Endodermal cell (in vitro differentiated cells): Measurements from ENCODE around the gene SEMA6D. TPM values are rescaled to one million over a fixed set of nuclear protein-coding genes. Genes with fewer than 3 reads are reported as not detected.

ENCODE experiments used
- DNase-seq: peaks from one replicate; pipeline ENCODE4 v3.0.0-alpha.2; 2017
- H3K27ac ChIP-seq: 2 replicates; pipeline ENCODE4 v1.5.1; 2013; ENCODE audit warnings: mild to moderate bottlenecking, low read depth, low read length, moderate library complexity
- H3K27me3 ChIP-seq: 2 replicates; pipeline ENCODE4 v1.6.1; 2013; ENCODE audit warnings: mild to moderate bottlenecking, low read length, moderate library complexity; ENCODE audit not compliant: insufficient read depth, control insufficient read depth, poor library complexity, severe bottlenecking
- H3K36me3 ChIP-seq: 2 replicates; pipeline ENCODE4 v1.7.0; 2013; ENCODE audit warnings: mild to moderate bottlenecking, low read length, moderate library complexity; ENCODE audit not compliant: control insufficient read depth, insufficient read depth
- H3K4me1 ChIP-seq: one replicate; pipeline ENCODE4 v1.7.0; 2013; ENCODE audit warnings: low read length; ENCODE audit not compliant: control insufficient read depth, insufficient read depth
- H3K4me3 ChIP-seq: 2 replicates; pipeline ENCODE4 v1.5.1; 2013; ENCODE audit warnings: mild to moderate bottlenecking, low read length, moderate library complexity
- H3K9ac ChIP-seq: 2 replicates; pipeline ENCODE4 v1.6.1; 2013; ENCODE audit warnings: mild to moderate bottlenecking, low read length, moderate library complexity; ENCODE audit not compliant: poor library complexity, severe bottlenecking; ENCODE audit errors: extremely low read depth
- H3K9me3 ChIP-seq: 2 replicates; pipeline ENCODE4 v1.6.1; 2013; ENCODE audit warnings: mild to moderate bottlenecking, low read length, moderate library complexity; ENCODE audit not compliant: control insufficient read depth
- H3K27ac Mint-ChIP-seq: 2 replicates; pipeline ENCODE4 v1.8.0; 2020; ENCODE audit warnings: mixed read lengths
- H3K27me3 Mint-ChIP-seq: 2 replicates; pipeline ENCODE4 v1.8.0; 2021; ENCODE audit warnings: mild to moderate bottlenecking, mixed read lengths; ENCODE audit not compliant: insufficient read depth
- H3K36me3 Mint-ChIP-seq: 2 replicates; pipeline ENCODE4 v1.8.0; 2020; ENCODE audit warnings: low read depth, mixed read lengths
- H3K4me1 Mint-ChIP-seq: 2 replicates; pipeline ENCODE4 v1.8.0; 2020; ENCODE audit warnings: mixed read lengths
- H3K4me3 Mint-ChIP-seq: 2 replicates; pipeline ENCODE4 v1.8.0; 2020; ENCODE audit warnings: mild to moderate bottlenecking, moderate library complexity, mixed read lengths
- H3K9me3 Mint-ChIP-seq: 2 replicates; pipeline ENCODE4 v1.8.0; 2020; ENCODE audit warnings: mild to moderate bottlenecking, mixed read lengths
- CTCF ChIP-seq: fragments of 200-600 bp; sonication (generic); conservative IDR thresholded peaks from 2 replicates; pipeline ENCODE4 v1.5.0; 2021; ENCODE audit warnings: antibody characterized with exemption, mild to moderate bottlenecking
- WGBS, 2 experiments: methylation state at CpG; one replicate each; pipeline versions ENCODE4 v1.1.5 to v1.1.7; 2013; ENCODE audit warnings: missing lambda C conversion rate in 2 of 2, mixed read lengths in 1 of 2; ENCODE audit not compliant: insufficient coverage in 1 of 2, insufficient read length in 1 of 2; 5-methylcytosine and 5-hydroxymethylcytosine counted together
- total RNA-seq, 2 donors: library from RNA; stranded (reverse); fragmentation: NEBNext Ultra II Directional in 1 of 2; extraction: Animal tissue kit (Norgen Biotek cat#: 25700) in 1 of 2; gene quantifications; 2 replicates in 1 of 2; 3 replicates in 1 of 2; pipeline ENCODE4 v1.2.1, GENCODE V29; 2021

The SEMA6D gene
- total RNA-seq, 2 donors from 2014 or later = 23.6 to 48.7 TPM

DNA sequence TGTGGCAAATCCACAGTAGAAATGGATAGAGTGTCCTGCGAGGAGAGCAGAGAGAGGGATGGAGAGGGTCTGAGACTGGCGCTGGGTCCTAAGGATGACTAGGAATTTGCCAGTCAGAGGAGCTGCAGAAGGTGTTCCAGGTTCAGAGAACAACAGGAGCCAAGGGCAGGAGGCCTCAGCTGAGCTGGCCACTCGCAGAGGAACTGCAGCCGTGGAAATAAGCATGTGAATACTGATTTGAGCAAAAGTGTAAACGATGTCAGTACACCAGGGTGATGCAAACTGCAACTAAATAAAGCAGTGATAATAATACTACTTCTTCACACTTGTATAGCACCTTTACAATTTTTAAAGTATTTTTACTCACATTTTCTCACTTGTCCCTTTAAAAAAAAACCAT, 24.6 kb downstream of the SEMA6D start:
- no peak for DNase-seq
- no peaks in the 10 kb centered on the region for H3K27me3 Mint-ChIP-seq
- no peak for TF ChIP-seq CTCF
- Histone ChIP-seq H3K4me1 (peaks cover 25% of the 10 kb centered on the region), H3K27ac (no peak overlapping the region), H3K4me3 (no peak overlapping the region), H3K9ac (no peak overlapping the region), H3K36me3 (peaks cover 11% of the 10 kb centered on the region), H3K27me3 (no peaks in the 10 kb centered on the region), H3K9me3 (no peaks in the 10 kb centered on the region)
- H3K4me1 Mint-ChIP-seq = peaks cover 66% of the 10 kb centered on the region
- peak overlapping the region; percentile 20 for H3K4me3 Mint-ChIP-seq
- 91 to 93% methylated on average over 3 to 5 of the region's 5 CpGs for WGBS, 2 experiments
- no peaks in the 10 kb centered on the region for H3K9me3 Mint-ChIP-seq
- peaks cover 8% of the 10 kb centered on the region for H3K36me3 Mint-ChIP-seq
- peak overlapping the region; percentile 67 for H3K27ac Mint-ChIP-seq

GRCh38 chr15:47742334-47742733, 25.0 kb downstream of the SEMA6D start:
- no peaks in the 10 kb centered on the region for H3K27me3 ChIP-seq
- Mint-ChIP-seq H3K27me3 (no peaks in the 10 kb centered on the region), H3K9me3 (no peaks in the 10 kb centered on the region), H3K36me3 (peaks cover 8% of the 10 kb centered on the region), H3K27ac (peak overlapping the region; percentile 80), H3K4me1 (peaks cover 64% of the 10 kb centered on the region), H3K4me3 (peak overlapping the region; percentile 20)
- H3K9me3 ChIP-seq = no peaks in the 10 kb centered on the region
- DNase-seq = no peak
- no peak overlapping the region for H3K27ac ChIP-seq
- peaks cover 25% of the 10 kb centered on the region for H3K4me1 ChIP-seq
- TF ChIP-seq CTCF = no peak
- 82 to 100% methylated on average over 1 to 5 of the region's 5 CpGs for WGBS, 2 experiments
- H3K36me3 ChIP-seq = peaks cover 11% of the 10 kb centered on the region
- H3K4me3 ChIP-seq = no peak overlapping the region
- H3K9ac ChIP-seq = no peak overlapping the region

- H3K27me3 Mint-ChIP-seq = no peaks in the 10 kb centered on the region
- Histone ChIP-seq H3K36me3 (peaks cover 11% of the 10 kb centered on the region), H3K4me1 (peaks cover 25% of the 10 kb centered on the region), H3K4me3 (no peak overlapping the region), H3K9ac (no peak overlapping the region), H3K9me3 (no peaks in the 10 kb centered on the region), H3K27ac (no peak overlapping the region), H3K27me3 (no peaks in the 10 kb centered on the region)
- 70 to 71% methylated on average over 1 to 2 of the region's 2 CpGs for WGBS, 2 experiments
- no peaks in the 10 kb centered on the region for H3K9me3 Mint-ChIP-seq
- peak overlapping the region; percentile 20 for H3K4me3 Mint-ChIP-seq
- peaks cover 61% of the 10 kb centered on the region for H3K4me1 Mint-ChIP-seq
- DNase-seq = no peak
- TF ChIP-seq CTCF = no peak
- H3K36me3 Mint-ChIP-seq = peaks cover 8% of the 10 kb centered on the region
- peak overlapping the region; percentile 80 for H3K27ac Mint-ChIP-seq
These were observed 25.4 kb downstream of the SEMA6D start for GRCh38 chr15:47742742-47743141.
